OCI-LY1 (cell line): ENCODE data around the gene SPACA6.

Source experiments
- H2AFZ ChIP-seq: fragments of 200-600 bp; sonication (generic), shearing (Covaris generic); 2 replicates; pipeline ENCODE4 v1.6.0; 2014; ENCODE audit warnings: antibody characterized with exemption, mild to moderate bottlenecking, low read length
- H3F3A ChIP-seq: fragments of 200-600 bp; sonication (generic), shearing (Covaris generic); 2 replicates; pipeline ENCODE4 v1.6.0; 2014; ENCODE audit warnings: mild to moderate bottlenecking, antibody characterized with exemption, low read length, moderate library complexity; ENCODE audit not compliant: insufficient read depth
- H3K27ac ChIP-seq: fragments of 200-600 bp; sonication (generic); 2 replicates; pipeline ENCODE4 v1.5.1; 2014; ENCODE audit warnings: low read length, mixed run types, mild to moderate bottlenecking, low read depth; ENCODE audit not compliant: poor library complexity, severe bottlenecking
- H3K27me3 ChIP-seq: fragments of 200-600 bp; sonication (generic); 2 replicates; pipeline ENCODE4 v1.6.0; 2014; ENCODE audit warnings: antibody characterized with exemption, mild to moderate bottlenecking, low read length, moderate library complexity; ENCODE audit not compliant: insufficient read depth
- H3K36me3 ChIP-seq: fragments of 200-600 bp; sonication (generic); 2 replicates; pipeline ENCODE4 v1.6.1; 2014; ENCODE audit warnings: mild to moderate bottlenecking, antibody characterized with exemption, low read length, moderate library complexity, mixed read lengths; ENCODE audit not compliant: insufficient read depth
- H3K4me1 ChIP-seq: fragments of 200-600 bp; sonication (generic); 2 replicates; pipeline ENCODE4 v1.5.1; 2014; ENCODE audit warnings: mild to moderate bottlenecking, low read length, moderate library complexity; ENCODE audit not compliant: insufficient read depth, severe bottlenecking
- H3K4me2 ChIP-seq: fragments of 200-600 bp; sonication (generic), shearing (Covaris generic); 2 replicates; pipeline ENCODE4 v1.6.1; 2014; ENCODE audit warnings: low read length
- H3K4me3 ChIP-seq: fragments of 200-600 bp; sonication (generic); 2 replicates; pipeline ENCODE4 v1.5.1; 2014; ENCODE audit warnings: low read length, low read depth, mild to moderate bottlenecking, mixed read lengths; ENCODE audit not compliant: poor library complexity, severe bottlenecking
- H3K79me2 ChIP-seq: fragments of 200-600 bp; shearing (Covaris generic); 2 replicates; pipeline ENCODE4 v1.6.1; 2016; ENCODE audit warnings: mixed run types, low read length, mixed read lengths; ENCODE audit not compliant: insufficient read depth
- H3K9ac ChIP-seq: fragments of 200-600 bp; sonication (generic), shearing (Covaris generic); 2 replicates; pipeline ENCODE4 v1.6.1; 2014; ENCODE audit warnings: mild to moderate bottlenecking, low read length, mixed read lengths
- H3K9me2 ChIP-seq: fragments of 200-600 bp; sonication (generic), shearing (Covaris generic); 2 replicates; pipeline ENCODE4 v1.6.1; 2014; ENCODE audit warnings: low read depth, mild to moderate bottlenecking, low read length, mixed read lengths
- H3K9me3 ChIP-seq: fragments of 200-600 bp; shearing (Covaris generic); 2 replicates; pipeline ENCODE4 v1.6.1; 2014; ENCODE audit warnings: low read length, mixed read lengths
- H4K20me1 ChIP-seq: fragments of 200-600 bp; sonication (generic), shearing (Covaris generic); 2 replicates; pipeline ENCODE4 v1.6.0; 2016; ENCODE audit warnings: mild to moderate bottlenecking, low read length; ENCODE audit not compliant: insufficient read depth
- CTCF ChIP-seq: fragments of 200-600 bp; sonication (generic), shearing (Covaris generic); IDR thresholded peaks from 2 replicates; pipeline ENCODE4 v1.5.1; 2017; ENCODE audit warnings: mild to moderate bottlenecking, antibody characterized with exemption, low read length, moderate library complexity, mixed read lengths
- EZH2 ChIP-seq: fragments of 200-600 bp; sonication (generic), shearing (Covaris generic); IDR thresholded peaks from 2 replicates; pipeline ENCODE4 v1.8.0; 2017; ENCODE audit warnings: borderline replicate concordance, mixed run types, mild to moderate bottlenecking, antibody characterized with exemption, low read length, moderate library complexity, mixed read lengths

Gene SPACA6

GRCh38 chr19:51706296-51706695 lies 13.2 kb downstream of the SPACA6 start:
- TF ChIP-seq EZH2 (no peak), CTCF (no peak)
- Histone ChIP-seq H3K4me2 (no peak overlapping the region), H3F3A (no peaks in the 10 kb centered on the region), H3K27ac (no peak overlapping the region), H3K79me2 (no peaks in the 10 kb centered on the region), H3K9me2 (no peaks in the 10 kb centered on the region), H3K9me3 (no peaks in the 10 kb centered on the region), H3K4me1 (peaks cover 9% of the 10 kb centered on the region), H4K20me1 (no peaks in the 10 kb centered on the region), H3K4me3 (no peak overlapping the region), H3K27me3 (no peaks in the 10 kb centered on the region), H2AFZ (no peak overlapping the region), H3K36me3 (peaks cover 13% of the 10 kb centered on the region), H3K9ac (no peak overlapping the region)

GRCh38 chr19:51706885-51707284 lies 13.8 kb downstream of the SPACA6 start:
- H3K9me3 ChIP-seq = no peaks in the 10 kb centered on the region
- H3K9me2 ChIP-seq = no peaks in the 10 kb centered on the region
- no peaks in the 10 kb centered on the region for H3K79me2 ChIP-seq
- no peaks in the 10 kb centered on the region for H3K27me3 ChIP-seq
- H3K9ac ChIP-seq = no peak overlapping the region
- H3K4me2 ChIP-seq = no peak overlapping the region
- no peak overlapping the region for H3K4me3 ChIP-seq
- TF ChIP-seq EZH2 (no peak), CTCF (no peak)
- H3K4me1 ChIP-seq = peaks cover 9% of the 10 kb centered on the region
- peaks cover 13% of the 10 kb centered on the region for H3K36me3 ChIP-seq
- no peak overlapping the region for H3K27ac ChIP-seq
- no peak overlapping the region for H2AFZ ChIP-seq
- no peaks in the 10 kb centered on the region for H3F3A ChIP-seq
- no peaks in the 10 kb centered on the region for H4K20me1 ChIP-seq

- H3K79me2 ChIP-seq = no peaks in the 10 kb centered on the region
- H3K27ac ChIP-seq = no peak overlapping the region
- no peaks in the 10 kb centered on the region for H3F3A ChIP-seq
- no peaks in the 10 kb centered on the region for H4K20me1 ChIP-seq
- no peak overlapping the region for H3K9ac ChIP-seq
- H3K4me1 ChIP-seq = peaks cover 9% of the 10 kb centered on the region
- H2AFZ ChIP-seq = no peak overlapping the region
- H3K4me3 ChIP-seq = no peak overlapping the region
- H3K9me2 ChIP-seq = no peaks in the 10 kb centered on the region
- no peak for TF ChIP-seq CTCF
- TF ChIP-seq EZH2 = no peak
- H3K4me2 ChIP-seq = no peak overlapping the region
- H3K9me3 ChIP-seq = no peaks in the 10 kb centered on the region
- no peaks in the 10 kb centered on the region for H3K27me3 ChIP-seq
- H3K36me3 ChIP-seq = peaks cover 13% of the 10 kb centered on the region
Observed at GRCh38 chr19:51708811-51709210, 15.7 kb downstream of the SPACA6 start.
